Karpas-422 (cell line): ENCODE results near the gene SLC6A9. TPM values are rescaled to one million over a fixed set of nuclear protein-coding genes. Genes with fewer than 3 reads are reported as not detected.

Experiments
- DNase-seq: peaks from one replicate; pipeline ENCODE4 v3.0.0-alpha.2; 2015
- H2AFZ ChIP-seq: fragments of 200-600 bp; sonication (generic); 2 replicates; pipeline ENCODE4 v1.6.1; 2014; ENCODE audit warnings: antibody characterized with exemption, low read length, mixed read lengths
- H3K27ac ChIP-seq: fragments of 200-600 bp; sonication (generic); 2 replicates; pipeline ENCODE4 v1.5.1; 2014; ENCODE audit warnings: mild to moderate bottlenecking, low read length, moderate library complexity
- H3K27me3 ChIP-seq: fragments of 200-600 bp; sonication (generic); 2 replicates; pipeline ENCODE4 v1.6.1; 2014; ENCODE audit warnings: low read length, mixed read lengths
- H3K36me3 ChIP-seq: fragments of 200-600 bp; sonication (generic); 2 replicates; pipeline ENCODE4 v1.6.1; 2014; ENCODE audit warnings: low read length, mixed read lengths; ENCODE audit not compliant: insufficient read depth
- H3K4me1 ChIP-seq: fragments of 200-600 bp; sonication (generic); 2 replicates; pipeline ENCODE4 v1.6.1; 2014; ENCODE audit warnings: mild to moderate bottlenecking, low read length, mixed read lengths
- H3K4me2 ChIP-seq: fragments of 200-600 bp; sonication (generic); 2 replicates; pipeline ENCODE4 v1.6.1; 2014; ENCODE audit warnings: low read length, low read depth, mild to moderate bottlenecking; ENCODE audit not compliant: poor library complexity, severe bottlenecking
- H3K4me3 ChIP-seq: fragments of 200-600 bp; sonication (generic); 2 replicates; pipeline ENCODE4 v1.5.1; 2014; ENCODE audit warnings: mild to moderate bottlenecking, antibody characterized with exemption, low read length, mixed read lengths
- H3K79me2 ChIP-seq: fragments of 200-600 bp; sonication (generic); 2 replicates; pipeline ENCODE4 v1.6.1; 2014; ENCODE audit warnings: mild to moderate bottlenecking, low read length, mixed read lengths
- H3K9ac ChIP-seq: fragments of 200-600 bp; sonication (generic); 2 replicates; pipeline ENCODE4 v1.6.0; 2014; ENCODE audit warnings: low read length
- H3K9me2 ChIP-seq: fragments of 200-600 bp; sonication (generic), shearing (Covaris generic); replicated peaks from 2 replicates; pipeline ENCODE4 v1.6.0; 2014; ENCODE audit warnings: mild to moderate bottlenecking, low read length, moderate library complexity; ENCODE audit not compliant: insufficient read depth
- H3K9me3 ChIP-seq: fragments of 300-700, 200-600 bp; sonication (generic); 2 replicates; pipeline ENCODE4 v1.6.1; 2014; ENCODE audit warnings: low read length, mixed read lengths
- H4K20me1 ChIP-seq: fragments of 200-600 bp; sonication (generic); 2 replicates; pipeline ENCODE4 v1.6.1; 2014; ENCODE audit warnings: mild to moderate bottlenecking, antibody characterized with exemption, low read length, low read depth; ENCODE audit not compliant: insufficient read depth
- total RNA-seq: library from RNA; depleted of rRNA; stranded (reverse); fragments of >200 nt; shearing (Covaris generic); gene quantifications from 2 replicates; pipeline ENCODE4 v1.2.3, GENCODE V29; 2014; ENCODE audit warnings: low replicate concordance

SLC6A9 gene
- total RNA-seq, 1 experiment from 2014 or later = 7.9 TPM

DNA sequence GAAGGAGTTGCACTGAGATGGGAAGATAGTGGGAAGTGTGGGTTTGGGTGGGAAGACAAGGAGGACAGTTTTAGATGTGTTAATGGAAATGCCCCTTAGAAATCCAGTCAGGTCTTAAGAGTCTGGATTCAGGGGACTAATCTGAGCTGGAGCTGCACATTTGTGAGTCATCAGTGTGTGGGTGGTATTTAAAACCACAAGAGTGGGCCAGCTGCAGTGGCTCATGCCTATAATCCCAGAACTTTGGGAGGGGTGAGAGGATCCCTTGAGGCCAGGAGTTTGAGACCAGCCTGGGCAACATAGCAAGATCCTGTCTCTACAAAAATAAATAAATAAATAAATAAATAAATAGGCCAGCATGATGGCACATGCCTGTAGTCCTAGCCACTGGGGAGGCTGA lies 40.9 kb upstream of the SLC6A9 start:
- Histone ChIP-seq H3K36me3 (no peaks in the 10 kb centered on the region), H3K4me1 (peaks cover 36% of the 10 kb centered on the region), H3K9ac (no peak overlapping the region), H3K4me3 (no peak overlapping the region), H4K20me1 (no peaks in the 10 kb centered on the region), H2AFZ (no peak overlapping the region), H3K27ac (no peak overlapping the region), H3K27me3 (no peaks in the 10 kb centered on the region), H3K4me2 (no peak overlapping the region), H3K9me3 (no peaks in the 10 kb centered on the region), H3K9me2 (no peaks in the 10 kb centered on the region), H3K79me2 (no peaks in the 10 kb centered on the region)
- DNase-seq = no peak

DNA sequence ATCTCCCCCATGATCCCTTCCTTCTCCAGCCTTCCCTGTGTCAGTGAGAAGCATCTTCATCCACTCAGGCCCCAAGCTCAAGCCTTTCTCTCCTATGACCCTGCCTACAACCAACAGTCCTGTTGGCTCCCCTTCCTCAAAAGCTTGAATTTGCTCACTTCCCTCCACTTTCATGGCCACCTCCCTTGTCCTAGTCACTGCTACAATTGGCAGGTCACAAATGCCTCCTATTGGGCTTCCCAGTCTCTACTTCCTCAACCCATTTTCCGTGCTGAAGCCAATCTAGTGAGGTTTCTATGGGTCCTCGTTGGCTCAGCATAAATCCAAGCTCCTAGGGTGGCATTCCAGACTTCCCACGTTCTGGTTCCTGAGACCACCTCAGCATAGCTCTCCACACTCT lies 40.2 kb upstream of the SLC6A9 start:
- no peak for DNase-seq
- H3K9me2 ChIP-seq = no peaks in the 10 kb centered on the region
- H2AFZ ChIP-seq = no peak overlapping the region
- H3K9me3 ChIP-seq = no peaks in the 10 kb centered on the region
- H3K9ac ChIP-seq = no peak overlapping the region
- H3K36me3 ChIP-seq = no peaks in the 10 kb centered on the region
- H3K4me2 ChIP-seq = no peak overlapping the region
- H3K4me3 ChIP-seq = no peak overlapping the region
- H4K20me1 ChIP-seq = no peaks in the 10 kb centered on the region
- no peaks in the 10 kb centered on the region for H3K79me2 ChIP-seq
- no peak overlapping the region for H3K27ac ChIP-seq
- peaks cover 39% of the 10 kb centered on the region for H3K4me1 ChIP-seq
- H3K27me3 ChIP-seq = no peaks in the 10 kb centered on the region

DNA sequence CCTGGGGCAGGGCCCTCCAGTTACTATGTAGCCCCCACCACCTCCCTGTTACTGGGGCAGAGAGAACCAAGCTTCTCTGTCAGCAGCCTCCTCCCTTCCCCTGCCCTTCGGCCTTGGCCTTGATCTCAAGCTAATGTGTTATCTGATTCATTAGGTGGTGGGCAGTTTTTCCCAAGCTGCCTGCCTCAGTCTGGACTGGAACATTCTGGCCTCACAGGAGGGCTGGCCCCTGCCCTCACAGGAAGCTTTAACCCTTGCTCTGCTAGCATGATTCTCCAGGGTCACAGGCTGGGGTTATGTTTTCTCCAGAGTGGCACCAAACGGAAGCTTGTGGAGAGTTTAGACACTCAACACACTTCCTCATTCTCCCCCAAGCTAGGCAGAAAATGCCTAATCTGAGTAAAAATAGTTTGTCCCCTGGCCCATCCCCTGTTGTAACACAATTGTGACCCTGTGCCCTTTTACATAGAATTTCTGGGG lies 37.2 kb upstream of the SLC6A9 start:
- no peak overlapping the region for H3K4me3 ChIP-seq
- no peaks in the 10 kb centered on the region for H3K9me2 ChIP-seq
- no peaks in the 10 kb centered on the region for H4K20me1 ChIP-seq
- H3K36me3 ChIP-seq = no peaks in the 10 kb centered on the region
- H3K4me2 ChIP-seq = peak overlapping the region; percentile 69
- no peak overlapping the region for H3K27ac ChIP-seq
- peaks cover 33% of the 10 kb centered on the region for H3K4me1 ChIP-seq
- peak; percentile 69 for DNase-seq
- no peaks in the 10 kb centered on the region for H3K79me2 ChIP-seq
- no peaks in the 10 kb centered on the region for H3K27me3 ChIP-seq
- H2AFZ ChIP-seq = peak overlapping the region; percentile 29; the same call in 1 of the 2 replicates
- no peaks in the 10 kb centered on the region for H3K9me3 ChIP-seq
- H3K9ac ChIP-seq = peak overlapping the region; percentile 41

GRCh38 chr1:44067266-44068250 lies 36.3 kb upstream of the SLC6A9 start:
- Histone ChIP-seq H3K9ac (peak overlapping the region; percentile 41), H3K27me3 (no peaks in the 10 kb centered on the region), H3K27ac (no peak overlapping the region), H3K9me2 (no peaks in the 10 kb centered on the region), H4K20me1 (no peaks in the 10 kb centered on the region), H3K9me3 (no peaks in the 10 kb centered on the region), H3K79me2 (no peaks in the 10 kb centered on the region), H3K4me2 (peak overlapping the region; percentile 69), H3K4me1 (peaks cover 24% of the 10 kb centered on the region), H2AFZ (peak overlapping the region; percentile 46; the same call in 1 of the 2 replicates), H3K36me3 (no peaks in the 10 kb centered on the region), H3K4me3 (peak overlapping the region; percentile 46)
- DNase-seq = peak; percentile 47

- DNase-seq = no peak
- H3K36me3 ChIP-seq = no peaks in the 10 kb centered on the region
- H2AFZ ChIP-seq = no peak overlapping the region
These were observed 31.5 kb upstream of the SLC6A9 start for GRCh38 chr1:44062656-44063179.

DNA sequence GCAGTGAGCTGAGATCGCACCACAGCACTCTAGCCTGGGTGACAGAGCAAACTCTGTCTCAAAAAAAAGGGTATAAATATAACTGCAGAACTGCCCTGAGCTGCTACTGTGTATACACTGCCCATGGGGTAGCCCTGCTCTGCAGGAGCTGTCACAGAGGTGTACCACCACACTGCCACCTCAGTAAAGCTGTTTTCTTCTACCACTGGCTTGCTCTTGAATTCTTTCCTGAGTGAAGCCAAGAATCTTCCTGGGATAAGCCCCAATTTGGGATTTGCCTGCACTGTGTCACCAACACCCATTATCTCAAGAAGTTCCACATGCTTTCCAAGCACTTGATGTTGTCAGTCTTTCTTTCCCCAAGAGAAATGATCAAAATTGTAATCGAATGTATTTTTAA lies 30.6 kb upstream of the SLC6A9 start:
- H2AFZ ChIP-seq = no peak overlapping the region
- no peaks in the 10 kb centered on the region for H3K36me3 ChIP-seq
- no peaks in the 10 kb centered on the region for H4K20me1 ChIP-seq
- H3K9me2 ChIP-seq = no peaks in the 10 kb centered on the region
- no peak overlapping the region for H3K4me2 ChIP-seq
- H3K9ac ChIP-seq = no peak overlapping the region
- no peaks in the 10 kb centered on the region for H3K9me3 ChIP-seq
- DNase-seq = peak; percentile 35
- no peak overlapping the region for H3K27ac ChIP-seq
- no peaks in the 10 kb centered on the region for H3K79me2 ChIP-seq
- no peak overlapping the region for H3K4me3 ChIP-seq
- H3K27me3 ChIP-seq = no peaks in the 10 kb centered on the region
- no peaks in the 10 kb centered on the region for H3K4me1 ChIP-seq

More at GRCh38 chr1:44062656-44063179, 31.5 kb upstream of the SLC6A9 start:
- Histone ChIP-seq H3K4me2 (no peak overlapping the region), H3K4me1 (peaks cover 8% of the 10 kb centered on the region), H4K20me1 (no peaks in the 10 kb centered on the region), H3K4me3 (no peak overlapping the region), H3K27ac (no peak overlapping the region), H3K79me2 (no peaks in the 10 kb centered on the region), H3K27me3 (no peaks in the 10 kb centered on the region), H3K9me2 (no peaks in the 10 kb centered on the region), H3K9ac (no peak overlapping the region), H3K9me3 (no peaks in the 10 kb centered on the region)

DNA sequence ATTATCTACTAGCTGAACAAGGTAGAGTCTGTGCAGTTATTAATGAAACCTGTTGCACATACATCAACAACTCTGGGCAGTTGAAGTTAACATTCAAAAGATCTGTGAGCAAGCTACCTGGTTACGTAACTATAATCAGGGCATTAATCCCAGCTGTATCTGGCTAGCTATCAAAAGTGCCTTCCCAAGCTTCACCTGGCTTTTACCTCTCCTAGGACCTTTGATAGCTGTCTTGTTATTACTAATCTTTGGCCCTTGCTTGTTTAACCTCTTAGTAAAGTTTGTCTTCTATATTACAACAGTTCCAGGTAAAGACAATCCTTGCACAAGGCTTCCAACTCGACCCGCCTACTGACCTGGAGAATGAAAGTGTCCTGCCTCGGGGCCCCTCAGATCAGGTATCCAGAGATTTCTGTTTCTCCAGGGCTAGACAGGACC lies 29.6 kb upstream of the SLC6A9 start:
- no peak overlapping the region for H3K4me2 ChIP-seq
- no peaks in the 10 kb centered on the region for H3K9me3 ChIP-seq
- H3K79me2 ChIP-seq = no peaks in the 10 kb centered on the region
- H2AFZ ChIP-seq = no peak overlapping the region
- no peaks in the 10 kb centered on the region for H4K20me1 ChIP-seq
- no peaks in the 10 kb centered on the region for H3K36me3 ChIP-seq
- no peaks in the 10 kb centered on the region for H3K4me1 ChIP-seq
- no peak overlapping the region for H3K9ac ChIP-seq
- H3K27me3 ChIP-seq = no peaks in the 10 kb centered on the region
- H3K4me3 ChIP-seq = no peak overlapping the region
- H3K9me2 ChIP-seq = no peaks in the 10 kb centered on the region
- no peak for DNase-seq
- no peak overlapping the region for H3K27ac ChIP-seq

- Histone ChIP-seq H3K36me3 (no peaks in the 10 kb centered on the region), H4K20me1 (no peaks in the 10 kb centered on the region), H3K4me3 (no peak overlapping the region), H3K27me3 (no peaks in the 10 kb centered on the region), H3K9ac (no peak overlapping the region), H3K79me2 (no peaks in the 10 kb centered on the region), H3K4me2 (no peak overlapping the region), H3K27ac (no peak overlapping the region), H3K4me1 (no peaks in the 10 kb centered on the region), H3K9me3 (no peaks in the 10 kb centered on the region), H3K9me2 (no peaks in the 10 kb centered on the region), H2AFZ (no peak overlapping the region)
- DNase-seq = peak; percentile 15
These were observed 28.5 kb upstream of the SLC6A9 start for GRCh38 chr1:44059664-44060355.
